GM19099 (cell line): ENCODE measurements around the gene HMOX2.
A peak's percentile ranks its signal among the peaks of the same experiment; 100 is the strongest.

Experiments
- POLR2A ChIP-seq: IDR thresholded peaks from 3 replicates; pipeline ENCODE4 v1.6.1; 2011; ENCODE audit warnings: low read depth; ENCODE audit not compliant: insufficient read length; ENCODE audit errors: extremely low read depth

Gene HMOX2, protein sequence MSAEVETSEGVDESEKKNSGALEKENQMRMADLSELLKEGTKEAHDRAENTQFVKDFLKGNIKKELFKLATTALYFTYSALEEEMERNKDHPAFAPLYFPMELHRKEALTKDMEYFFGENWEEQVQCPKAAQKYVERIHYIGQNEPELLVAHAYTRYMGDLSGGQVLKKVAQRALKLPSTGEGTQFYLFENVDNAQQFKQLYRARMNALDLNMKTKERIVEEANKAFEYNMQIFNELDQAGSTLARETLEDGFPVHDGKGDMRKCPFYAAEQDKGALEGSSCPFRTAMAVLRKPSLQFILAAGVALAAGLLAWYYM

DNA sequence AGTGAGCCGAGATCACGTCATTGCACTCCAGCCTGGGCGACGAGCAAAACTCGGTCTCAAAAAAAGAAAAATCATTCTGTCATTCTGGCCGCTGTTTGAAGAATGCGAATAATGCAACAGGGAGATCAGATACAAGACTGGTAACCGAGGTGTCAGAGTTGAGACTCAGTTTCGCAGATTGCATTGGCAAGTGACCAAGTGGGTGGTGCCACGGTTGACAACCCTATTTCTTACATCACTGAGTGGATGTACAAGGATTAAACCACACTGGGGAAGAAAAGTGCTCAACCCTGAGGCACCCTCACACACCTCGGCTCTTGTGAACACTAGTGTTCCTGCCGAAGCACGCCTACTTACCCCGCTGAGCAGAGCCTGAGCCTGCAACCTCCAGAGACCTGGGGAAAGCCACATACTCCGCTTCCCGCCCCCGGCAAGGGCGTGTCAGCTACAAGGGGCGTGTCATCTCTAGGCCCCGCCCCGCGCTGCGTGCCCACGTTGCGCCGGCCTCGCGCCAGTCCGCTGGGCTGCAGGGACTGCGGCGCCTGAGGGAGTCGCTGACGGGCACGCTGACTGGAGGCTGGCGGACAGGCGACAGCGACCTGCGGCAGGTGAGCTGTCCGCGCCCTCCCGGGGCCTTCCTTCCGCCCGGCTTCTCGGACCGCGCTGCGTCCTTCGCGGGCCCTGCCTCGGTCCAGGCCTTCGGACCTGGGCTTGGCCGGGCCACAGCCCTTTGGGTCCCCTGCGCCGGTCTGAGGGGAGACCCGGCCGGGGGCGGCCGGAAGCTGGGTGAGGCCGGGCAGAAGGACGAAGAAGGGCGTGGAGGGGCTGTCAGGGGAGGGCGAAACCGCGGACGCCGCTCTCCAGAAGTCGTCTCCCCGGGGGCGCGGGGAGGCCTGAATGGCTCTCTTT is at the start of gene HMOX2:
Gene HMOX2, plus strand, starts transcription at position 519 of the 909 bp plus-strand sequence. CDS start 29,127 bp downstream, outside the sequence.
- TF ChIP-seq POLR2A, result peak; percentile 93

DNA sequence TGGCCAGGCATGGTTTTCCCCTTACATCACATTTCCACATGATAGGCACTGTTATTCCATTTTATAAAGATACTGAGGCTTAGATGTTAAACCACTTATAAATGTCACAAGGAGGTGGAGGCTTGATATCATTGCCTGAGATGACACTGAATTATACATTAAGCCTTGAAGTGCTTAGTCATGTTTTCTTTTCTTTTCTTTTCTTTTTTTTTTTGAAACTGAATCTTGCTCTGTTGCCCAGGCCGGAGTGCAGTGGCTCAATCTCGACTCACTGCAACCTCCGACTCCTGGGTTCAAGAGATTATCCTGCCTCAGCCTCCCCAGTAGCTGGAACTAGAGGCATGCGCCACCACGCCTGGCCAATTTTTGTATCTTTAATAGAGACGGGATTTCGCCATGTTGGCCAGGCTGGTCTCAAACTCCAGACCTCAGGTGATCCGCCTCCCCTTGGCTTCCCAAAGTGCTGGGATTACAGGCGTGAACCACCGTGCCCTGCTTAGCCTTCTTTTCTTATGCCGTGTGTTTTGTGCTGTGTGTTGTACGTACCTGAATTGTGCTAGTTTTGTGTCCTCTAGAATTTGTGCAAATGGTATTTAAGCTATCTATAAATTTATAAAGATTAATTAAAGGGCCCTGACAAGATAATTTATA is 49.4 kb upstream of the HMOX2 start:
- TF ChIP-seq POLR2A, result no peak

DNA sequence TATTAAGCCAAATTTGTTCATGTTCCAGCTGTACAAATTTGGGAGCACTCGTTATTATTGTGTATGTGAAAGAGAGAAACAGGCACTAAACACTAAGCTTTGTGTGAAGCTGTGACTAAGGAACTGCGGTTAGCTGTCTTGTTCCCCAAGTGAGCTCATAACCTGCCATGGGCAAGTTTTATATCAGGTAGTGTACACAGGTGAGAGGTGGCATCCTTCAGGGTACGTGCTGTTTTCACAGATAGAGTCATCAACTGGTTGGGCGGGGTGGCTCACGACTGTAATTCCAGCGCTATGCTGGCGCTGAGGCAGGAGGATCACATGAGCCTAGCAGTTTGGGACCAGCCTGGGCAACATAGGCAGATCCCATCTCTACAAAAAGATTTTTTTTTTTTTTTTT is 47.7 kb upstream of the HMOX2 start:
- TF ChIP-seq POLR2A, result no peak

DNA sequence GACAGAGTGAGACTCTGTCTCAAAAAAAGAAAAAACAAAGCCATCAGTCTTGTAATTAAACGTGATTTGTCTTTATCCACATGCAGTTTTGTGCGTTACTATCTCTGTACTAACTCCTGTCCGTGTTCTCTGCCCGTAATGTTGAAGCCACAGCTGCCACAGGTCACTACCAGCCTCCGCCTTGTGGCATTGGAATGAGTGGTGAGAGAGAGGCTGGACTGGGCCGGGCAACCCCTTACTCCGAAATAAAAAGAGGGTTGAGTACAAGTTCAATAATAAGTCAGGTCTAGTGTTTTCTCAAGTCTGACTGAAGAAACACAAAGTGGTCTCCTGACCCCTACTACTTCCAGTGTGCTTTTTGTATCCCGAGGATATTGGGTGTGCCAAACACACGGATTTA is 45.2 kb upstream of the HMOX2 start:
- no peak for TF ChIP-seq POLR2A

DNA sequence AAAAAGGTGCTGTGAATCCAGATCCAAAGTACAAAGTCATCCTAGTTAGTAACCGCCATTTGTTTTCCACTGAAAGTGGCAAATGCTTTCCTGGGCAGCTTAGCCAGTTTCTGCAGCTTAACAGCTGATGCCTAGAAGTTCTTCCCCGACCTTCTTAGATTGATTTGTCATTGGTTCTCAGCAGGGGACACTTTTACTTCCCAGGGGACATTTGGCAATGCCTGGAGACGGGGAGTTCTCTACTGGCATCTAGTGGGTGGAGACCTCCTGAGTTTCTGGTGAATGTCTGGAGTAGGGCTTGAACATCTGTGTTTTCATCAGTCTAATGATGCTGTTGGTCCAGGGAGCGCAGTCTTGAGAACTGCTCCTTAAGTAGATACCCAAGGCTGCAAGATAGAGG is 43.0 kb upstream of the HMOX2 start:
- no peak for TF ChIP-seq POLR2A

DNA sequence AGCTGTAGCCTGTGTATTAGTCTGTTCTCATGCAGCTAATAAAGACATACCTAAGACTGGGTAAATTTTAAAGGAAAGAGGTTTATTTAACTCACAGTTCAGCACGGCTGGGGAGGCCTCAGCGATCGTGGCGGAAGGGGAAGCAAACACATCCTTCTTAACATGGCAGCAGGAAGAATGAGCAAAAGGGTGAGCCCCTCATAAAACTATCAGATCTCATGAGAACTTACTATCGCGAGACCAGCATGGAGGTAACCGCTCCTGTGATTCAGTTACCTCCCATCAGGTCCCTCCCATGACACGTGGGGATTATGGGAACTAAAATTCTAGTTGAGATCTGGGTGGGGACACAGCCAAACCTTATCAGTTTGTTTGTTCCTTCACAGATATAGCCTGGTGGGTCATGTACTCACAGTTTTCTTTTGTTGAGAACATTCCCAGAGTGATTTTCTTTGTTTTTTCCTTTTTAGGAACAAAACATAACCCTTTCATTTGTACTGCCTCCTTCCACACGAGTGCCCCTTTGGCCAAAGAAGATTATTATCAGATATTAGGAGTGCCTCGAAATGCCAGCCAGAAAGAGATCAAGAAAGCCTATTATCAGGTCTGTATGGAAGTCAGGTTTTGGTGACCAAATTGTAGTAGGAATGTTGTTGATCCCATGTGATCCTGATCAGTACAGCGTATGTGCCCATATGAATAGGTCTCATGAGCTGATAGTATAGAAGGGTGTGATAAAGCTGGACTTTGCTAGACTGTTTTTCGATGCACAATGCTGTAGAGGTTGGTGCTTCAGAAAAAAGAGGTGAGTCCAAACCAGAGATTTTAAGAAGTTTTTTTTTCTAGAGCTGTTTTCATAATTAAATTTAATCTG is 42.0 kb upstream of the HMOX2 start:
- no peak for TF ChIP-seq POLR2A

DNA sequence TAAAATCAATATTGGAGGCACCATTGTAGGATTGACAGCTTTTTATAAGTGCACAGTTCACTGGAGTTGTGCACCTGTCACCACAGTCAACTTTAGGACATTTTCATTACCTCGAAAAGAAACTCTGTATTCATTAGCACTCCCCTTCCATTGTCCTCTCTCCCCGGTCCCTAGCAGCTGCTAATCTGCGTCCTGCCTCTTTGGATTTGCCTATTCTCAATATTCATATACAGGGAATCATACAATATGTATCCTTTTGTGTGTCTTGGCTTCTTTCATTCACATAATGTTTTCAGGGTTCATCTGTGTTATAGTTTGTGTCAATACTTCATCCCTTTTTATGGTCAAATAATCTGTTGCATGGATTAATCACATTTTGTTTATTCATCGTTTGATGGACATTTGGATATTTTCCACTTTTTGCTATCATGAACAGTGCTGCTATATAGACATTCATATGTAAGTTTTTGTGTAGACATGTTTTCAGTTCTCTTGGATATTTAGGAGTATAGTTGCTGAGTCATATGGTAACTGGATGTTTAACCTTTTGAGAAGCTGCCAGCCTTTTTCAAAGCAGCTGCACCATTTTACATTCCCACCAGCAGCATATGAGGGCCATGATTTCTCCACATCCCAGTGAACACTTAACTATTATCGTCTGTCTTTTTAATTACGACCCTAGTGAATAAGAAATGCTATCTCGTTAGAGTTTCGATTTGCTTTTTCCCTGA is 40.7 kb upstream of the HMOX2 start:
- TF ChIP-seq POLR2A, result no peak

DNA sequence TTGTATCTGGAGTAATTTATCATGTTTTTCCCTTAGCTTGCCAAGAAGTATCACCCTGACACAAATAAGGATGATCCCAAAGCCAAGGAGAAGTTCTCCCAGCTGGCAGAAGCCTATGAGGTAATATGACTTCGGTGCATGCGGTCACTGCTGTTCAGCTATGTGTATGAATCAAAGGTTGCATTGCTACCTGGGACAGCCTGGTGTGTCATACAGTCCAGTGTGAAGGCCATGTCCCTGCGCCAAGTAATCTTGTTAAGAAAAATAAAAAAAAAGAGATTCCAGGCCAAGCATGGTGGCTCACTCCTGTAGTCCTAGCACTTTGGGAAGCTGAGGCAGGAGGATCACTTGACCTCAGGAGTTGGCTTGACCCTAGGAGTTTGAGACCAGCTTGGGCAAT is 38.8 kb upstream of the HMOX2 start:
- TF ChIP-seq POLR2A, result no peak

DNA sequence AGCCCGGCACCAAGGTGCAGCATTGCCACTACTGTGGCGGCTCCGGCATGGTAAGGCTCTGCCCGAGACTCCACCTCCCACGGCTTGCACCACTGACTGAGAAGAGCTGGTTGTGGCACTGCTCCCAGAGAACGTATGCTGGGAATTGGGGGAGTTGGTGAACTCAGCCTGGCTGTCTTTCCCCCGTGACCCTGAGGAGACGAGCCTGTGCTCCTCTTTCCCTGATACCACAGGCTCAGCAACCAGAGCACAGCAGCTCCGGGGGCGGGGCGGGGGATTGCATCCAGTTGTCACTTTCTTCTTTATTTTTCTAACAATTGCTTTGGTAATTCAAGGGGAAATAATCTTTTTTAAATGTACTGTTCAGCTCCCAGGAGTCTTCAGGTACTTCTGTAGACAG is 33.8 kb upstream of the HMOX2 start:
- no peak for TF ChIP-seq POLR2A

DNA sequence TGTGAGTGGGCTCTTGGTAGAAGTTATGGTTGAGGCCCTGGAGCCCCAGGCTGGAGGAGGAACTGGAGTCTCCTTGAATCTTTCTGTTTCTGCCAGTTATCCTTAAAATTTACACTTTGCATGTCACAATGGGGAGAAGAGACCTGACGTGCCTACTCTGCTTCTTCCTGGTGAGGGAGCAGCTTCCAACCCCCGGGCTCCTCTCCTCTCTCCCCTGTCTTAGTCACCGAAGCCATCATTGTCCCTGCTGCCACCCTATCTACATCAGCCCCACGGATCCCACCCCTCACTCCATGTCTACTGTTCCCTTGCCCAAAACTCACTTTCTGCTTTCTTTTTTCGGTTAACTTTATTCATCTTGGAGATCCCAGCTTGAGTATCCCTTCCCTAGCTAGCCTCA is 32.9 kb upstream of the HMOX2 start:
- TF ChIP-seq POLR2A, result no peak

DNA sequence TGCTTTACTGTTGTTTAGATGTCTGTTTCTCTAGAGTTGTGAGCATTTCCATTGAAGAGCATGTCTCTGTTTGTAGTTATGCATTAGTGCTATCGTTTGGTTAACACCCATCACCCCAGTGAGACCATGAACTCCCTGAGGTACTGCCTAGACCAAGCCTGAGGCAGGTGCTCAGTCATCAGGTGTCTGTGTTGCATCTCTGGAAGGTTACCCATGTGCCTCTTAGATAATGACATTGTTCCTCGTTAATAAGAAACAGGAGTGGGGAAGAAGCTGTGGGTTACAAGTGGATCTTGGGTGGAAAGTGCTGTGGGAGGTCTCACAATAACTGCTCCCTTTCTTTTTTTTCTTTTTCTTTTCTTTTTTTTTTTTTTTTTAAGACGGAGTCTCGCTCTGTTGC is 32.2 kb upstream of the HMOX2 start:
- TF ChIP-seq POLR2A, result no peak

DNA sequence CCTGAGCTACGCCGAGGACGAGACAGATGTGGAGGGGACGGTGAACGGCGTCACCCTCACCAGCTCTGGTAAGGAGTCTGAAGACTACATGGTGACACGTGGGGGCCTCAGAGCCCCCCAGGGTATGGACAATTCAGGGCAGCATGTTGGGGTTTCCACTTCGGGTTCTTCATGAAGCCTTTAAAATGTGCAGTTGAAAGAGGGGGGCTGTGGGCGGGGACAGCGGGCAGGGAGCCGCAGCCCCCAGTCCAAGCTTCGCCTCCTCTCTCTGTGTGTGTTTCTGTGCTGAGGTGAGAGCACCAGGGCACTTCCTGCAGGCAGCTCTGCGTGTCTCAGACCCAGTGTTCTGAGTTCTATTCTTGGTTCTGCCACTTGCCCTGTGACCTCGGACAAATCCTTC is 25.8 kb upstream of the HMOX2 start:
- TF ChIP-seq POLR2A, result no peak

DNA sequence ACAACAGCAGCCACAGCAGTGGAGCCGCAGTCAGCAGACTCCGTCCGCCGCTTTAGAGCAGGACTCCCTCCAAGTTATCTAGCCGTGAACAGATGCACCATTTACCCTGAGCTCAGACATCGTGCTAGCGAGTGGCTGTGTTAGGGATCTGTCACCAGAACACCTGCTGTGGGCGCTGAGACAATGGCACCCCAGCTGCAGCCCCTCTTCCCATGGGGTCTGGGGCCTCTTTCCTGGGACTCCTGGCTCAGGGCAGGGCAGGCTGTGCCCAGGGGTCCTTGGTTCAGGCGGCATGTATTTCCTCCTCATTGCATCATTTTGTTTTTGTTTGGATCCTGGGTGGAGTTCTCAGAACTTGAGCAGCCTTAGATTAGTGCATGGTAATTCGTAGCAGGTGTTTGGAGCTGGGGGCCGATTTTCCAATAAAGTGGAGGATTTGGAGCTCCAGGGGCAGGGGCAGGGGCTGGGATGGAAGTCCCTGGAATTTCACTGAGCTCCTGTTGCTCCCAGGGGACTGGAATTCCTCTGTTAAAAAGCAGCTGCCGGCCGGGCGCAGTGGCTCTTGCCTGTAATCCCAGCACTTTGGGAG is 25.2 kb upstream of the HMOX2 start:
- no peak for TF ChIP-seq POLR2A

DNA sequence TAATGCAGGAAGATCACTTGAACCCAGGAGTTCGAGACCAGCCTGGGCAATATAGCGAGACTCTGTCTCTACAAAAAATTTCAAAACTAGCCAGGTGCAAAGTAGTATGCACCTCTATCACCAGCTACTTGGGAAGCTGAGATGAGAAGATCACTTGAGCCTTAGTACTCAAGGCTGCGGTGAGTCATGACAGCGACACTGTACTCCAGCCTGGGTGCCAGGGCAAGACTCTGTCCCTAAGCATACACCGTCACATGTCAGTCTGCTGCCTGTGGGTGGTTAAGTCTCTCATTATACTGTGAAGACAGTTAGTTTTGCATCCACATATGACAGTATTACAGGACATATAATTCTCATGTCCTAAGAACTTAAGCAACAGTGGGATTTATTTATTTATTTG is 23.5 kb upstream of the HMOX2 start:
- TF ChIP-seq POLR2A, result no peak
